Measurements from ENCODE around the gene CTNNBL1. TPM values are rescaled to one million over a fixed set of nuclear protein-coding genes. Genes with fewer than 3 reads are reported as not detected.
A peak's percentile ranks its signal among the peaks of the same experiment; 100 is the strongest.

Gene CTNNBL1
- total RNA-seq, 1 donor from 2014 or later, result 60.0 TPM

GRCh38 chr20:37649676-37650370, 44.0 kb upstream of the CTNNBL1 start:
- no peak for DNase-seq (ENCODE audit: extremely low spot score, unreplicated experiment)
- no peak overlapping the region for H3K4me3 Mint-ChIP-seq
- no peaks in the 10 kb centered on the region for H3K36me3 Mint-ChIP-seq
- H3K9me3 Mint-ChIP-seq, result no peaks in the 10 kb centered on the region
- H3K27ac Mint-ChIP-seq, result no peak overlapping the region
- no peaks in the 10 kb centered on the region for H3K4me1 Mint-ChIP-seq (ENCODE audit: unreplicated experiment)
- TF ChIP-seq CTCF (conservative IDR thresholded peaks at IDR 0.05), result no peak
- H3K27me3 Mint-ChIP-seq, result peaks cover 55% of the 10 kb centered on the region

GRCh38 chr20:37650661-37651060, 43.2 kb upstream of the CTNNBL1 start:
- no peak overlapping the region for H3K27ac Mint-ChIP-seq
- no peak for TF ChIP-seq CTCF (conservative IDR thresholded peaks at IDR 0.05)
- no peak overlapping the region for H3K4me3 Mint-ChIP-seq
- DNase-seq (ENCODE audit: extremely low spot score, unreplicated experiment), result no peak
- H3K9me3 Mint-ChIP-seq, result peaks cover 5% of the 10 kb centered on the region
- peaks cover 57% of the 10 kb centered on the region for H3K27me3 Mint-ChIP-seq
- no peaks in the 10 kb centered on the region for H3K36me3 Mint-ChIP-seq
- H3K4me1 Mint-ChIP-seq (ENCODE audit: unreplicated experiment), result no peaks in the 10 kb centered on the region

- no peak overlapping the region for H3K4me3 Mint-ChIP-seq
- H3K27me3 Mint-ChIP-seq, result peaks cover 58% of the 10 kb centered on the region
- no peaks in the 10 kb centered on the region for H3K36me3 Mint-ChIP-seq
- H3K9me3 Mint-ChIP-seq, result peaks cover 5% of the 10 kb centered on the region
- peak; percentile 60 for TF ChIP-seq CTCF (conservative IDR thresholded peaks at IDR 0.05)
- DNase-seq (ENCODE audit: extremely low spot score, unreplicated experiment), result no peak
- no peaks in the 10 kb centered on the region for H3K4me1 Mint-ChIP-seq (ENCODE audit: unreplicated experiment)
- H3K27ac Mint-ChIP-seq, result no peak overlapping the region
Observed at GRCh38 chr20:37651932-37652331, 41.9 kb upstream of the CTNNBL1 start.

GRCh38 chr20:37656945-37657344, 36.9 kb upstream of the CTNNBL1 start:
- TF ChIP-seq CTCF (conservative IDR thresholded peaks at IDR 0.05), result no peak
- Mint-ChIP-seq H3K4me3 (no peak overlapping the region), H3K27ac (no peak overlapping the region), H3K36me3 (no peaks in the 10 kb centered on the region), H3K27me3 (peaks cover 47% of the 10 kb centered on the region), H3K4me1 (ENCODE audit: unreplicated experiment) (no peaks in the 10 kb centered on the region), H3K9me3 (peaks cover 5% of the 10 kb centered on the region)
- DNase-seq (ENCODE audit: extremely low spot score, unreplicated experiment), result no peak

- Mint-ChIP-seq H3K4me1 (ENCODE audit: unreplicated experiment) (no peaks in the 10 kb centered on the region), H3K27me3 (peaks cover 37% of the 10 kb centered on the region), H3K4me3 (no peak overlapping the region), H3K9me3 (peaks cover 5% of the 10 kb centered on the region), H3K36me3 (no peaks in the 10 kb centered on the region), H3K27ac (no peak overlapping the region)
- no peak for TF ChIP-seq CTCF (conservative IDR thresholded peaks at IDR 0.05)
- DNase-seq (ENCODE audit: extremely low spot score, unreplicated experiment), result no peak
Observed at GRCh38 chr20:37657924-37658804, 35.7 kb upstream of the CTNNBL1 start.

Data from type B pancreatic cell (in vitro differentiated cells).